ENCODE data around the gene NFATC1.

NFATC1 gene

DNA sequence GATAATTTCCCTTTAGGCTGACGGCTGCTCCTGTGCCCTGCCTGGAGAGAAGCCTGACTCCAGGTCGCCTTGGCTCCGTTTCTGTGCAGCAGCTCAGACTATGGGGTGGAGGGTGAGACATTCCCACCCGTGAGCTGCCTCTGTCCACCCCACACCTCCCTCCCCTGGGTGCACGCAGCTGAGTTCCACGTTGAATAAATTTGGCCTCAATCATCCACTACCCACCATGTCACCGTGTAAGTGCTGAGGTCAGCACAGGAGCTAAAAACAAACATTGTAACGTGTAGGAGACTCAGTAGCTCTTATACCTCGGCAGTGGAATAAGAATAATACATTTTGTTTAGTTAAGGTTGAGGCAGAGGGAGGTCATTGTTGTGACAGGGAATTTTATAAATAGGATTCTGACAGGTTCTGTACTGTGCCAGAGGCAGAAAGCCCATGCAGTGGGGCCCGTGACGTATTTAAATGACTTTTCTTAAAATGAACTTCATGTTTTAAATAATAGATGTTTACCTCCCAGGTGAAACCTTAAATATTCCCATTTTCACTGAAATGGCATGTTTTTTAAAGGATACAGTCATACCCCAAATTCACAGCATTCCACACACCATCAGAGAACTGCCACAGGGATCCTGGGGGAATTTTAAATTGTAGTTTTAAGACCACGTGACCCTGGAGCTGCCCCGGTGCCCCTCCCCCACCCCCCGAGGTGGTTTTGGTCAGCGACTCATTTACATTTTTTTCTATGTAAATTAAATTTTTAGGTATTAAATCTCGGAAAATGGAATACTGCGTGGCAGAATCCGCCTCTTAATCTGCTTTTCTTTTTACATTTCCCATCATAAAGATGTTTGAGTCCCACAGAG lies 50.2 kb downstream of the NFATC1 start:
- DNase-seq = no peak

DNA sequence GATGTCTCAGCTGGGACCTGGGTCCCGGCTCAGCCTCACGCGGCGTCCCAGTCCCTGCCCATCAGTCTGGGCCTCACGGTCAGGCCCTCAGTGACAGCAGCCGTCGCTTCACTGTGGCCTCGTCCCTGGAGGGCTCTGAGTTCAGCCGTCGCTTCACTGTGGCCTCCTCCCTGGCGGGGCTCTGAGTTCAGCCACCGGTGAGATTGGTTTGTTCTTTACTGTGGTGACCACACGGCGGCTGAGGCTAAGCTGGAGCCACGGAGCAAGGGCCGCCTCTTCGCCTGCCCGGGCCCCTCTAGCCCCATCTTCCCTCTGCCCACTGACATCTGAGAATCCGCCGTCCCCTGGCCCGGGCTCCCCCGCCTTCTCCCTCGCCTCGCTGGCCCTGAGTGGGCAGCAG lies 51.2 kb downstream of the NFATC1 start:
- DNase-seq = no peak

GRCh38 chr18:79447703-79448367 lies 52.1 kb downstream of the NFATC1 start:
- DNase-seq = peak in 1 of 2 donors; percentile 25

GRCh38 chr18:79448621-79449020 lies 52.9 kb downstream of the NFATC1 start:
- no peak for DNase-seq

- no peak for DNase-seq
Measured at GRCh38 chr18:79449551-79450288, 54.0 kb downstream of the NFATC1 start.

DNA sequence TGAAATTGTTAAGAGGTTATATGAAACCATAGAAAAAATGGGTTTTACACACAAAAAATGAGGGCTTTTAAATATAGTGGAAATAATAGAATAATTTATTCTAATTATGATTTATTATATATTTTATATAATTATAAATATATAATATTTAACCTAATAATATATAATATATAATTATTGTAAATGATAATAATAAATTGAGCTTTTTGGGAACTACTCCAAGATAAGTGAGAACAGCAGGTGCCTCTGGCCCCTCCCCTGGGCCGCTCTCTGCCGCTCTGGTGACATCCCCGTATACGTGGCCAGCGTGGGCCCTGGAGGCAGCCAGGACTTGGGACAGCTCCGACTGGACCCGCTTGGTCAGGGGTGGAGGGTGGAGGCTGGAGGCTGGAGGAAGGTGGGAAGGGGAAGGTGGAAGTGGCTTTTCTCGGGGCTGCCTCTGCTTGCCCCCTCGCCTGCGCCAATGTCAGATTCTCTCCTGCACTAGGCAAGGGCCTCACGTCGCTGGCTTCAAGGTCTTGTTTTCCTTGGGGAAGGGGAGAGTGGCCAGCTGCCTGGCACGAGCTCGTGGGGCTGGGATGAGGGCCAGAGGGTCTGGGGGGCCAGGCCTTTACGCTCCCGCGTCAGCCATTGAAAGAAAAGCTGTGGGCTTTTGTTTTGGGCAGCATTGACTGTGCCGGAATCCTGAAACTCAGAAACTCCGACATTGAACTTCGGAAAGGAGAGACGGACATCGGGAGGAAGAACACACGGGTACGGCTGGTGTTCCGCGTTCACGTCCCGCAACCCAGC lies 54.8 kb downstream of the NFATC1 start:
- DNase-seq = no peak

DNA sequence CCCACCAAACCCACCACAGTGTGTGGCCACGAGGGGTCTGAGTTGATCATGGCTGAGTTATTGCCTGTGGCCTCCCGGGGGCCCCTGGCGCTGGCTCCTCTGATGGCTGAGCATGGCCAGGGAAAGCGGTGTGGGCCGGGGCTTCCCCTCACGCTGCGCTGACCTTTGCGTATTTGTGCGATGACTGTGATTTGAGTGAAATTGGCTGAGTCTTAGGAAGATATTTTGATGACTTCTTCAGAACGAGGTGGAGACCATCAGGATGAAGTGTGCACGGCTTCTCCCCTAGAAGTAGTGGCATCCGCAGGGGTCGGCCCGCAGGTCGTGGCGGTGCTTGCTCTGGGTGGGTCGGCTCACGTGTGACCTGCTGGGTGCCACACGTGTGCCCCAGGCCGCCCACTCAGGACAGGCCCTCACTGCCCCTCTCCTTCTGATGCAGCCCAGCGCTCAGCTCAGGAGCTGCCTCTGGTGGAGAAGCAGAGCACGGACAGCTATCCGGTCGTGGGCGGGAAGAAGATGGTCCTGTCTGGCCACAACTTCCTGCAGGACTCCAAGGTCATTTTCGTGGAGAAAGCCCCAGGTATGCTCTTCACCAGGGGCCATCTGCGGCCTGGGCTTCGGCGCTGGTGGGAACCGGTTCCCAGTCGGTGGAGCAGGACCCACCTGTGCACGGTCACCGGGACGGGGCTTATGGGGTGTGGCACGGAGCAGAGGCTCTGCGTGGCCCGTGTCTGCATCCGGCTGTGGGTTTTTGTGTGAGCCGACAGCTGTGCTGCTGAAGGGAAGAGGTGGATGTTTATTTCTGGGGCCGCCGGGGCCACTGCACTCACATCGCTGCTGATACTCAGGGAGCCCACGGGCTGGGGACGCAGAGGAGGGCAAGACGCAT lies 55.8 kb downstream of the NFATC1 start:
- DNase-seq = no peak

- DNase-seq = no peak
Measured at GRCh38 chr18:79452190-79452990, 56.7 kb downstream of the NFATC1 start.

DNA sequence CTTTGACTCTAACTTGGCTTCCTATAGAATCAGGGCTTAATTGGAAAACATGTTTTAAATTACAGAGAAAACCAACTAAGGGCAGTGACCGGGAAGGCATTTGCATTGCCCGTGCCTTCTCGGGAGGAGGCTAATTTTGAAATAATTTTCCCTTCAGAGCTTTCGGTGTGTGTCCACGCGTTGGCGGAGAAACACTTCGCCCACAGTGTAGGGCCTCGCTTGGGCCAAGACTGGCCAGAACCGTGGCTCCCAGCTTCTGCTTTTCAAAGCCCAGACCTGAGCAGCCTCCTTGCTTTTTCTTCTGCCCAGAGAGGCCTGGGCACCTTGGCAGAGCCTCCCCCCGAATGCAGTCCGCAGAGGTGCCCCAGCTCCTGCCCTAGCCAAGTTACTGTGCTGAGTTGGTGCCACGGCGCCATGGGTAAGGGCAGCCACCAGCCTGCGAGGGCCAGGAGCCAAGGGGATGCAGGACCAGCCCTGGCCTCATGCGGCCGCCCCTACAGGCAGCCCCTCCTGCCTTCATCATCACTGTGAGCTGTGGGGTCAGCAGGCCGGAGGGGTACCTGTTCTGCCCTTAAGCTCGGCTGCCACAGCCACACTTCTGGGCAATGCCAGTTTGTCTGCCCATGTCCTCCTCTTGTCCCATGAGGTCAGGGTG lies 57.4 kb downstream of the NFATC1 start:
- DNase-seq = no peak

- DNase-seq = no peak
Measured at GRCh38 chr18:79453816-79454735, 58.3 kb downstream of the NFATC1 start.

DNA sequence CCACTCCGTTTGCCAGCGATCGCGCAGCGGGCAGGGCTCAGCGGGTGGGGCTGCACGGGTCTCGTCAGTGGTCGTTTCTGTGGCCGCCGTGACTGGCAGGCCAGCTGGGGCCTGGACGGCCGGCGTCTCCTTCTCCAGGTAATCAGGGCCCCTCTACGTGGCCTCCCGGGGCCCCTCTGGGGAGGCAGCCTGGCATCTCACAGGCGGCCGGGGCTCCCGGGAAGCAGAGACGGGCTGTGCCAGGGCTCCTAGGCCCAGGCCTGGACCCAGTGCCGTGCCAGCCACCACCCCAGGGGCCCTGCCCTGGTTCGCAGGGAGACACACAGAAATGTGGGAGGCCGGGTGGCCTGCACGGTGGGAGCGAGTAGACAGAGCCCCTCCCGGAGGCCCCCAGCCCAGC lies 59.5 kb downstream of the NFATC1 start:
- no peak for DNase-seq

GRCh38 chr18:79456105-79456980 lies 60.6 kb downstream of the NFATC1 start:
- no peak for DNase-seq

DNA sequence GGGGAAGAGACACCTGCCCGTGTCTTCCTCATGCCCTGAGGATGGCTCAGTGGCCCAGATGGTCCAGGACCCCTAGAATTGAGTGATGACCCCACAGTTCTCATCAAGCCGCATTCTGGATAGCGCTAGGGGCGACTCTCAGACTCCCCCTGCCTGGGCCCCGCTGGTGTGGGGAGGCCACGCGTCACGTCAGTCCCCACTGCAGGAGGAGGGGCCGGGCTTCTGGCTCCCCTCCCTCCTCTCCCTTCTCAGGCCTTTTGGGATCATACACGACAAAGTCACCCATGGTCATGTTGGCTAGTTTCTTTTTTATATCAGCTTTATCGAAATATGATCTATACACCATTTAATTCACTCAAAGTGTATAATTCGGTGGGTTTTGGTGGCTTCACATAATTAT lies 61.5 kb downstream of the NFATC1 start:
- no peak for DNase-seq

GRCh38 chr18:79457652-79458051 lies 61.9 kb downstream of the NFATC1 start:
- no peak for DNase-seq

GRCh38 chr18:79458131-79458838 lies 62.6 kb downstream of the NFATC1 start:
- no peak for DNase-seq

DNA sequence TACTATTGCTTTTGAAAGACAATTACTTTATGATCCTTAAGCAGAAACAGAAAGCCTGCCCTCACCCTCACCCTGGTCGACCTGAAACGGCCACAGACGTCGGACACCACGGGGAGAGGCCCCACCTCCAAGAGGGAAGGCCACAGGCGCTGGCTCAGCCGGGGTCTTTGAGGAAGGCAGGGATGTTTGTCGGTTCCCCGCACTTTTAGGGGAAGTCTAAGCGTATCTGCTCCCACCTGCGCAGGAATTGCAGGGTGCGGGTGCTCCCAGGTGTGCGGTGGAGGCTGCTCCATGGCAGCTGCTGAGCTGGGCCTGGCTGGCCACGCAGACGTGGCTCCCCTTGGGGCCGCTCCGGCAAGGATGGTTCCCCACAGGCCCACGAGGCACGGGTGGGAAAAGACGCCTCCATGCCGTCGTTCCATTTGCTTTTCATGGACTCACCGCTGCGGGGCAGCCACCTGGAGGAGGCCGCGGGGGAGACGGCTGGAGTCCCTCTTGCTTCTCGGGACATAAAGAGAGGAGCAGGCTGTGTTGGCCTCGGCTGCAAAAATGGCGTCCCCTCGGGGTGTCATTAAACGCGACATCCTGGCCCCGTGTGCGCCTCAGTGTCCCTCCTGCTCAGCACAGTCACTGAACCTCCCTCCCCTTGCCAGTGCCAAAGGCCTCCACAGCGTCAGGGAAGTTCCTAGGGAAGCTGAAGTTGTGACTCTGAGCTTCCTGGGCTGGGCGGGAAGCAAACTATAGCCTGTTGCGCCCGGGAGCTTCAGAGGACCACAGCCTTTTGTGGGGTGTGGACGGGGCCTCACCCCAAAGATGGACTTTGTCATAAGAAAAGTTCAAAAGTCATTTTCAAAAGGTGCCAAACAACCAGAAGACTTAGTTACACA lies 63.4 kb downstream of the NFATC1 start:
- DNase-seq = no peak

Data from activated CD4-positive, alpha-beta T cell treated with anti-CD3 and anti-CD28 coated beads for 4 hours (primary cell).